T-cell (primary cell): ENCODE data around the gene HECTD4. TPM values are rescaled to one million over a fixed set of nuclear protein-coding genes. Genes with fewer than 3 reads are reported as not detected.

Source experiments
- ATAC-seq, 4 experiments: fragments of 200-7000 bp in 3 of 4; fragments of 150-1000 bp in 1 of 4; cut with Tn5 transposase; replicated peaks in 1 of 4; 1 replicate in 3 of 4; 2 replicates in 1 of 4; pipeline ENCODE4 v1.10.0; 2021; ENCODE audit warnings: moderate library complexity in 3 of 4, mild to moderate bottlenecking in 2 of 4, moderate number of reproducible peaks in 1 of 4
- CTCF ChIA-PET, 2 donors: fragments of 300-600 bp; sonication (Branson Sonifier 250); formaldehyde crosslinking; loops; one replicate each; lab custom pipeline; 2022; ENCODE audit warnings: antibody characterized with exemption in 2 of 2; lab: Charles Lee
- POLR2A ChIA-PET, 2 donors: fragments of 300-600 bp; sonication (Branson Sonifier 250); formaldehyde crosslinking; loops; one replicate each; lab custom pipeline; 2022; ENCODE audit warnings: antibody characterized with exemption in 2 of 2; lab: Charles Lee
- DNase-seq, 35 experiments: peaks; one replicate each; pipeline versions ENCODE4 v3.0.0 to v3.0.0-alpha.2; 2013 to 2023
- H3K27ac ChIP-seq: one replicate; pipeline ENCODE4 v1.5.1; 2013; ENCODE audit warnings: low read length
- H3K27me3 ChIP-seq, 2 experiments: replicated peaks in 1 of 2; 1 replicate in 1 of 2; 2 replicates in 1 of 2; pipeline versions ENCODE4 v1.6.1 to v1.7.0; 2013; ENCODE audit warnings: low read length in 1 of 2, mixed read lengths in 1 of 2; ENCODE audit not compliant: control insufficient read depth in 2 of 2, insufficient read depth in 2 of 2; ENCODE audit errors: extremely low read depth in 1 of 2
- H3K36me3 ChIP-seq, 2 donors: 1 replicate in 1 of 2; 2 replicates in 1 of 2; pipeline versions ENCODE4 v1.6.1 to v1.7.0; 2013; ENCODE audit warnings: low read length in 1 of 2; ENCODE audit not compliant: control insufficient read depth in 2 of 2, insufficient read depth in 1 of 2; ENCODE audit errors: extremely low read depth in 1 of 2
- H3K4me1 ChIP-seq, 2 experiments: 1 replicate in 1 of 2; 2 replicates in 1 of 2; pipeline versions ENCODE4 v1.6.1 to v1.7.0; 2013; ENCODE audit warnings: low read length in 2 of 2, mixed read lengths in 1 of 2; ENCODE audit not compliant: insufficient read depth in 2 of 2, control insufficient read depth in 1 of 2; ENCODE audit errors: extremely low read depth in 1 of 2
- H3K4me3 ChIP-seq, 2 donors: 1 replicate in 1 of 2; 2 replicates in 1 of 2; pipeline versions ENCODE4 v1.5.1 to v1.7.0; 2013; ENCODE audit warnings: mild to moderate bottlenecking in 2 of 2, low read length in 1 of 2, moderate library complexity in 1 of 2; ENCODE audit not compliant: control insufficient read depth in 1 of 2; ENCODE audit errors: extremely low read depth in 1 of 2
- H3K9me3 ChIP-seq: 2 replicates; pipeline ENCODE4 v1.7.0; 2013
- H3K27ac Mint-ChIP-seq, 2 donors: one replicate each; pipeline ENCODE4 v1.8.0; 2020 to 2021; ENCODE audit warnings: mild to moderate bottlenecking in 2 of 2, mixed read lengths in 2 of 2
- H3K27me3 Mint-ChIP-seq, 2 donors: one replicate each; pipeline ENCODE4 v1.8.0; 2021 to 2022; ENCODE audit warnings: mixed read lengths in 2 of 2
- H3K36me3 Mint-ChIP-seq: one replicate; pipeline ENCODE4 v1.8.0; 2021; ENCODE audit warnings: mixed read lengths
- H3K4me1 Mint-ChIP-seq, 3 donors: one replicate each; pipeline ENCODE4 v1.8.0; 2020 to 2022; ENCODE audit warnings: mixed read lengths in 3 of 3, mild to moderate bottlenecking in 1 of 3
- H3K4me3 Mint-ChIP-seq, 3 donors: one replicate each; pipeline ENCODE4 v1.8.0; 2020 to 2022; ENCODE audit warnings: mild to moderate bottlenecking in 3 of 3, mixed read lengths in 3 of 3, moderate library complexity in 3 of 3
- H3K9me3 Mint-ChIP-seq, 3 donors: one replicate each; pipeline ENCODE4 v1.8.0; 2020 to 2022; ENCODE audit warnings: mixed read lengths in 3 of 3
- WGBS: methylation state at CpG from one replicate; pipeline ENCODE4 v1.1.5; 2013; ENCODE audit warnings: missing lambda C conversion rate; ENCODE audit not compliant: insufficient coverage; 5-methylcytosine and 5-hydroxymethylcytosine counted together
- total RNA-seq, 35 experiments: library from RNA in 6 of 35; stranded (reverse) in 6 of 35; fragments of 120-200 nt in 1 of 35; gene quantifications; one replicate each; pipeline versions ENCODE4 v1.2.1 to v1.2.4 and lab custom pipeline; 2013 to 2026

HECTD4 gene
- total RNA-seq, 5 donors from 2014 or later (not counting 1 experiment from before 2014, with no cell fraction given): 49.7 to 58.5 (median 53.7) TPM

DNA sequence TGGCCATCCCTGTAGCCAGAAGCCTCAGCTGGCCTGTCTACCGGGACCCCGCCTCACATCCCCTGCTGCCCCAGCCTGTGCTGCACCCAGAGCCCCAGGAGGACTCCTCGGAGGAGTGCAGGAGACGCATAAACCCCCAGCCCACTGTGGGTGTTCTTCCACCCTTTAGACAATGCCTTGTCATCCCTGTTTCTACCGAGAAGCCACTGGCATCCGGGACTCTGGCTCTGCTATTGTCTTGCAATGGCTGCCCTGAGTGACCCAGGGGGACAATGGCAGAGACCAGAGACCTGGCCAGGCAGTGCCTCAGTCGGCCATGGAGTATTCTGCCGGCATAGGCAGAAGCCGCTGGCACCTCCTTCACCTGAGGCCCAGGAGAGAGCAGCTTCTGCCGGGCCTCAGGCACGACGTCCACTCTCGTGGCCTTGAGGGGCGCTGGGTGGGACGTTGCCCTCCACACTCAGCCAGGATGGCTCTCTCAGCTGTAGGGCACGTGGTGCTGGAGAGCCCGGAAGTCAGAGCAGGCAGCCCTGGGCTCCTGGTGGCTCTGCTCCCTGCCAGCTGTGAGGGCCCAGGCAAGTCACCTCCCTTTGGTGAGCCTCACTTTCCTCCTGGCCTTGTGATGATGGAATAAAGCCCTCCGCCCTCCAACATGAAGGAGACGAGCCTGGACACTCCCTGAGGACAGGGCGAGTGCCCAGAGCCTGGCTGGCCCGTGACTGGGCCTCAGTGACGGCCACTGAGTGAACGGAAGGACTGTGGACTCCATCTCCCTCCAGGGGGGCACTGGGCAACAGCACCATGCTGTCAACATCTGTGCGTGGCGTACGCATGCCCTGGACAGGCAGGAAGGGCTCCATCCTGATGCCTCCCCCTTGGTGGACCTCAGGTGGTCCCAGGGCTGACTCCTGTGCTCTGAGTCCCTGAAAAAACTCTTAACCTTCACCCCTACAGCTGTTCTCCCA lies 215.9 kb downstream of the HECTD4 start:
- ATAC-seq (no peak), DNase-seq (no peak)
- H3K36me3 Mint-ChIP-seq: peaks cover 36% of the 10 kb centered on the region
- no peak overlapping the region for H3K4me3 Mint-ChIP-seq
- Histone ChIP-seq H3K4me3 (no peak overlapping the region), H3K27me3 (no peaks in the 10 kb centered on the region), H3K36me3 (peaks cover 21 to 26% of the 10 kb centered on the region in 2 donors), H3K4me1 (peaks cover 0 to 4% of the 10 kb centered on the region in 2 experiments), H3K27ac (no peak overlapping the region), H3K9me3 (no peaks in the 10 kb centered on the region)
- H3K27ac Mint-ChIP-seq: peak overlapping the region; percentile 19 to 44
- ChIA-PET POLR2A (no interaction called here), CTCF (no interaction called here)
- H3K27me3 Mint-ChIP-seq: no peaks in the 10 kb centered on the region
- H3K4me1 Mint-ChIP-seq: peaks cover 0 to 8% (median 5%) of the 10 kb centered on the region in 3 donors
- no peaks in the 10 kb centered on the region for H3K9me3 Mint-ChIP-seq
- WGBS: 95% methylated on average over 22 of the region's 26 CpGs

DNA sequence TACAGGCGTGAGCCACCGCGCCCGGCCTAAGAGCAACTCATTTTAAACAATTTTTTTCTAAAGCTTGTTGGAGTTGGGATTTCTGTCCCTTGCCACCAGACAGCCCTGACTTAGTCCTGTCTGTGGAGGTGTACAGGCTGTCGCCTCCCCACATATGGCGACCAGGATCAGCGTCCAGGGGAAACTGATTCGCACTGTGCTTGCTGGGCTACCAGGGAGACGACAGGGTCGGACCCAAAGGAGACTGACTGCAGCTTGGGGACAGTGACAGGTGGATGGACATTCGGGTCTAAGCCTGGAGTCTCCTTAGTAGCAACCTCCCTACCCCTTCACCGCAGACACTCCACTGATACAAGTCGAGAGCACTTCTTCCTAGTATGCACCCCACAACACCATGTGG lies 216.6 kb downstream of the HECTD4 start:
- no peaks in the 10 kb centered on the region for H3K9me3 ChIP-seq
- no peak for DNase-seq
- POLR2A ChIA-PET: no interaction called here
- H3K36me3 Mint-ChIP-seq: peaks cover 39% of the 10 kb centered on the region
- H3K27me3 Mint-ChIP-seq: no peaks in the 10 kb centered on the region
- peaks cover 20% of the 10 kb centered on the region in 2 donors for H3K36me3 ChIP-seq
- peaks cover 0 to 7% (median 5%) of the 10 kb centered on the region in 3 donors for H3K4me1 Mint-ChIP-seq
- CTCF ChIA-PET: no interaction called here
- no peak overlapping the region for H3K27ac ChIP-seq
- H3K9me3 Mint-ChIP-seq: no peaks in the 10 kb centered on the region
- H3K27me3 ChIP-seq: no peaks in the 10 kb centered on the region
- no peak overlapping the region for H3K4me3 ChIP-seq
- peaks cover 0 to 5% of the 10 kb centered on the region in 2 experiments for H3K4me1 ChIP-seq
- no peak overlapping the region for H3K4me3 Mint-ChIP-seq
- no peak for ATAC-seq
- H3K27ac Mint-ChIP-seq: peak overlapping the region in 1 of 2 donors; percentile 19
- 98% methylated on average over 7 of the region's 13 CpGs for WGBS

DNA sequence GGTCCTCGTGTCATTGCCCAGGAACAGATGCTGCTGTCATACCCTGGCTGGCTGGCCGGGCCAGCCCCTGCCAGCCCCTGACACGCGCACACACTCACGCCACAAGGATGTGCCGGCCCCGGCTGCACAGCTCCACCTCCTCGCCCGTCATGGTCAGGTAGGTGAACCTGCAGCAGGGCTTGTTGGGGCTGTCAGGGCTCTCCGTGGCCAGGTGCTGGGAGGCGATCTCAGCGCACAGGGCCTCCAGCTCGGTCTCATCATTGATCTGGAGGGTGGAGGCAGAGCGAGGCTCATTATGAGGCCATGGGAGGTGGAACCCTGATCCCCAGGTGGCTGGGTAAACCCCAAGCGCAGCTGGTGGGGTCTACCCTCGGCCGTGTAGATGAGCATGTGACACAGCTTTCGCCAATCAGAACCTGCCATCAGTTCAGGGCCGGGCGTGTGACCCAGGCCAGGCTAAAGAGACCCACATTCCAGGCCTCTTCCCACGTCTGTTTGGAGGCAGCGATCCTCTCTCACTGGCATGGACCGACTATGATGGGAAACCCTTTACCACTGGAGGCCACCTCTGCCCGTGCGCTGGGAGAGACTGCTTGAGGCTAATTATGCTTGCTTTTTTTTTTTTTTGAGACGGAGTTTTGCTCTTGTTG lies 218.1 kb downstream of the HECTD4 start:
- peaks cover 4 to 10% (median 8%) of the 10 kb centered on the region in 3 donors for H3K4me1 Mint-ChIP-seq
- ATAC-seq: no peak
- Histone ChIP-seq H3K27ac (no peak overlapping the region), H3K27me3 (no peaks in the 10 kb centered on the region), H3K4me3 (no peak overlapping the region), H3K9me3 (no peaks in the 10 kb centered on the region), H3K4me1 (peaks cover 0 to 11% of the 10 kb centered on the region in 2 experiments), H3K36me3 (peaks cover 20 to 28% of the 10 kb centered on the region in 2 donors)
- H3K27ac Mint-ChIP-seq: no peak overlapping the region
- 97% methylated on average over 20 of the region's 26 CpGs for WGBS
- ChIA-PET CTCF (no interaction called here), POLR2A (no interaction called here)
- H3K27me3 Mint-ChIP-seq: no peaks in the 10 kb centered on the region
- no peak overlapping the region for H3K4me3 Mint-ChIP-seq
- peaks cover 44% of the 10 kb centered on the region for H3K36me3 Mint-ChIP-seq
- H3K9me3 Mint-ChIP-seq: peaks cover 0 to 4% (median 0%) of the 10 kb centered on the region in 3 donors
- no peak for DNase-seq

DNA sequence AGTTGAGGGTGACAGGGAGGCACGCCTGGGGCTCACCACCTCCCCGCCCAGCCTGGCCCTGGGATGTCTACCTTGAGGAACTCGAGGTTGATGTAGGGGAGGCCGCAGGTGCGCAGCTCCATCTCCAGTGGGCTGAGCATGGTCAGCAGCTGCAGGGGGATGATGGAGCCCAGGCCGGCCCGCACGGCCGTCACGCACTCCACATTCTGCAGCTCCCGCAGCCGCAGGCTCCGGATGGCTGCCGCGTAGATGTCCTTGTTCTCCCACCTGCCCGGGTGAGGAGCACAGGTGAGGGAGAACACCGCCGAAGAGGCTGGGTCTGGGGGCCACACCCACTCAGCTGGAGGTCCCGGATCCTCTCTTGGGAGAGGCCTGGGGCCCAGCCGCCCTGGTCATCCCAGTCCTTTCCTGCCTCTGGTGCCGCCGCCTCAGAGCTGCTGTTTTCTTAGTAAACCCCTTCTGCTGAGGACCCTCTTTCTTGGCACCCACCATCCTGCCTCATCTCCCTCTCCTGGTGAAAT lies 218.7 kb downstream of the HECTD4 start:
- no peak for DNase-seq
- Histone ChIP-seq H3K27ac (no peak overlapping the region), H3K9me3 (no peaks in the 10 kb centered on the region), H3K27me3 (no peaks in the 10 kb centered on the region), H3K4me3 (no peak overlapping the region), H3K4me1 (peaks cover 0 to 17% of the 10 kb centered on the region in 2 experiments), H3K36me3 (peaks cover 20 to 25% of the 10 kb centered on the region in 2 donors)
- peaks cover 0 to 5% (median 0%) of the 10 kb centered on the region in 3 donors for H3K9me3 Mint-ChIP-seq
- H3K4me3 Mint-ChIP-seq: no peak overlapping the region
- 97% methylated on average over 21 of the region's 22 CpGs for WGBS
- ATAC-seq: no peak
- H3K27me3 Mint-ChIP-seq: no peaks in the 10 kb centered on the region
- CTCF ChIA-PET: no interaction called here
- no peak overlapping the region for H3K27ac Mint-ChIP-seq
- H3K4me1 Mint-ChIP-seq: peaks cover 8 to 16% (median 14%) of the 10 kb centered on the region in 3 donors
- POLR2A ChIA-PET: no interaction called here
- H3K36me3 Mint-ChIP-seq: peaks cover 48% of the 10 kb centered on the region

DNA sequence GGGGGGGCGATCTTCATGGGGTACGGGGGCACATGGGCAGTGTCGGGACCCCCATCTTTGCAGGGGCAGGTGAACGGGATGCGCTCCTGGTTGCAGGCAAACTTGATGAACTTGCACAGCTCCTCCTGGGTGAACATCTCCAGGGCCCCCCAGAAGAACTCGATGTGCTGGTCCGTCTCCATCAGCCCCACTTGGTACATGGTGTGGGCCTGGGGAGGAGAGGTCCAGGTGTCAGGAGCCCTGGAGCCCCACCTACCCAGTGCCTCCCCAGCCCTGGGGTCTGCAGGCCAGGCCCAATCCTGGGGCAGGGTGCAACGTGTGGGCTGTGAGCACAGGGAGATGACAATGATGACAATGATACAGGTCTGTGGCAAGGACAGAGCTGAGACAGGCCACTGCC lies 219.2 kb downstream of the HECTD4 start:
- POLR2A ChIA-PET: no interaction called here
- Histone ChIP-seq H3K4me3 (no peak overlapping the region), H3K36me3 (peaks cover 20 to 23% of the 10 kb centered on the region in 2 donors), H3K4me1 (peaks cover 0 to 21% of the 10 kb centered on the region in 2 experiments), H3K9me3 (no peaks in the 10 kb centered on the region), H3K27me3 (no peaks in the 10 kb centered on the region), H3K27ac (no peak overlapping the region)
- WGBS: 98% methylated on average over 8 of the region's 8 CpGs
- Mint-ChIP-seq H3K27me3 (no peaks in the 10 kb centered on the region), H3K27ac (no peak overlapping the region), H3K36me3 (peaks cover 48% of the 10 kb centered on the region), H3K9me3 (peaks cover 2 to 9% (median 4%) of the 10 kb centered on the region in 3 donors), H3K4me1 (peaks cover 13 to 21% (median 19%) of the 10 kb centered on the region in 3 donors), H3K4me3 (no peak overlapping the region)
- ATAC-seq (no peak), DNase-seq (no peak)
- CTCF ChIA-PET: interaction anchor here in 1 of 2 donors (0.7 kb wide), 1 partner anchor 55 kb away, joined by 3 read pairs; no protein-coding TSS in a partner anchor

GRCh38 chr12:112162241-112162790 lies 219.9 kb downstream of the HECTD4 start:
- H3K27ac Mint-ChIP-seq: peak overlapping the region; percentile 28 to 52

More at GRCh38 chr12:112162241-112162790, 219.9 kb downstream of the HECTD4 start:
- DNase-seq (no peak), ATAC-seq (no peak)
- Histone ChIP-seq H3K36me3 (peaks cover 20 to 23% of the 10 kb centered on the region in 2 donors), H3K4me1 (peaks cover 0 to 22% of the 10 kb centered on the region in 2 experiments), H3K27ac (no peak overlapping the region), H3K4me3 (no peak overlapping the region), H3K27me3 (no peaks in the 10 kb centered on the region), H3K9me3 (no peaks in the 10 kb centered on the region)
- H3K36me3 Mint-ChIP-seq: peaks cover 56% of the 10 kb centered on the region
- 98% methylated on average over 9 of the region's 12 CpGs for WGBS
- ChIA-PET POLR2A (interaction anchor here in 1 of 2 donors (0.6 kb wide), 1 partner anchor 365 kb away, joined by 3 read pairs; no protein-coding TSS in a partner anchor), CTCF (interaction anchor here in 1 of 2 donors (0.7 kb wide), 1 partner anchor 54 kb away, joined by 3 read pairs; no protein-coding TSS in a partner anchor)
- H3K4me3 Mint-ChIP-seq: no peak overlapping the region
- H3K27me3 Mint-ChIP-seq: no peaks in the 10 kb centered on the region
- H3K4me1 Mint-ChIP-seq: peaks cover 19 to 28% (median 26%) of the 10 kb centered on the region in 3 donors
- peaks cover 9 to 16% (median 11%) of the 10 kb centered on the region in 3 donors for H3K9me3 Mint-ChIP-seq
